HG03432 (cell line): ENCODE results near the gene LCN9.

Experiments
- ATAC-seq: cut with Tn5 transposase; IDR thresholded peaks from one replicate; pipeline ENCODE4 v1.9.1; 2021; ENCODE audit warnings: mild to moderate bottlenecking, moderate library complexity; ENCODE audit not compliant: unreplicated experiment

Gene LCN9

GRCh38 chr9:135716045-135716444, 52.9 kb downstream of the LCN9 start:
- no peak for ATAC-seq
